AG09309 (cell line): ENCODE results near the gene SPG7.
A peak's percentile ranks its signal among the peaks of the same experiment; 100 is the strongest.

Experiments
- DNase-seq: peaks from one replicate; pipeline ENCODE4 v3.0.0-alpha.2; 2010; ENCODE audit warnings: low read depth
- H3K4me3 ChIP-seq: 2 replicates; pipeline ENCODE4 v1.5.1; 2011; ENCODE audit warnings: mild to moderate bottlenecking, low read depth, low read length, moderate library complexity; ENCODE audit not compliant: control insufficient read depth
- CTCF ChIP-seq: IDR thresholded peaks from 2 replicates; pipeline ENCODE4 v1.5.1; 2011; ENCODE audit warnings: mild to moderate bottlenecking, low read depth, low read length, inconsistent platforms; ENCODE audit not compliant: insufficient read depth, control insufficient read depth; ENCODE audit errors: missing control alignments

The SPG7 gene

GRCh38 chr16:89485701-89486246, 22.4 kb upstream of the SPG7 start:
- DNase-seq: no peak
- no peak overlapping the region for H3K4me3 ChIP-seq
- TF ChIP-seq CTCF: no peak

- peak; percentile 27 for TF ChIP-seq CTCF
- H3K4me3 ChIP-seq: peak overlapping the region; percentile 65
- peak; percentile 93 for DNase-seq
Measured at GRCh38 chr16:89489040-89489897, 18.9 kb upstream of the SPG7 start.

GRCh38 chr16:89489898-89490438, 18.2 kb upstream of the SPG7 start:
- H3K4me3 ChIP-seq: peak overlapping the region; percentile 65
- DNase-seq: no peak
- TF ChIP-seq CTCF: no peak

GRCh38 chr16:89490439-89491237, 17.6 kb upstream of the SPG7 start, which contains the start of gene ANKRD11:
Gene ANKRD11 (minus strand): TSS chr16:89490561. CDS start chr16:89317019, 173,542 bp downstream.
- DNase-seq: peak; percentile 99
- H3K4me3 ChIP-seq: peak within 1 kb of the TSS; percentile 75
- TF ChIP-seq CTCF: no peak

- peak overlapping the region; percentile 75 for H3K4me3 ChIP-seq
- TF ChIP-seq CTCF: peak; percentile 33
- DNase-seq: no peak
Measured at GRCh38 chr16:89491238-89491869, 16.8 kb upstream of the SPG7 start.
